ENCODE measurements around the gene OR3A2.

GRCh38 chr17:3398310-3398709, 12.2 kb upstream of the OR3A2 start, which contains the start of gene OR1E1:
- TF ChIP-seq CTCF (optimal IDR thresholded peaks at IDR 0.05 in 1 of 3, IDR thresholded peaks at IDR 0.05 in 1 of 3, conservative IDR thresholded peaks at IDR 0.05 in 1 of 3; ENCODE audit: extremely low read depth in 1 of 3, insufficient read depth in 2 of 3, low read length in 3 of 3): no peak
- TF ChIP-seq EZH2 (IDR thresholded peaks at IDR 0.05; ENCODE audit: low read length): no peak
